Suprapubic skin (tissue), 3 donors: Measurements from ENCODE around the gene SH3PXD2B.

Experiments
- POLR2AphosphoS5 ChIP-seq, 3 donors: sonication (generic); formaldehyde crosslinking; IDR thresholded peaks; one replicate each; pipeline ENCODE4 v1.6.1; 2017; ENCODE audit warnings: antibody characterized with exemption in 3 of 3
- TF ChIP-seq, protein P1 (sequence below), 2 donors: fragments of 200-600 bp in 1 of 2; fragments of 450-650 bp in 1 of 2; sonication (generic) in 1 of 2; IDR thresholded peaks; one replicate each; pipeline ENCODE4 v1.5.1; 2016 to 2019; ENCODE audit warnings: antibody characterized with exemption in 2 of 2, mild to moderate bottlenecking in 1 of 2, moderate library complexity in 1 of 2

DNA sequence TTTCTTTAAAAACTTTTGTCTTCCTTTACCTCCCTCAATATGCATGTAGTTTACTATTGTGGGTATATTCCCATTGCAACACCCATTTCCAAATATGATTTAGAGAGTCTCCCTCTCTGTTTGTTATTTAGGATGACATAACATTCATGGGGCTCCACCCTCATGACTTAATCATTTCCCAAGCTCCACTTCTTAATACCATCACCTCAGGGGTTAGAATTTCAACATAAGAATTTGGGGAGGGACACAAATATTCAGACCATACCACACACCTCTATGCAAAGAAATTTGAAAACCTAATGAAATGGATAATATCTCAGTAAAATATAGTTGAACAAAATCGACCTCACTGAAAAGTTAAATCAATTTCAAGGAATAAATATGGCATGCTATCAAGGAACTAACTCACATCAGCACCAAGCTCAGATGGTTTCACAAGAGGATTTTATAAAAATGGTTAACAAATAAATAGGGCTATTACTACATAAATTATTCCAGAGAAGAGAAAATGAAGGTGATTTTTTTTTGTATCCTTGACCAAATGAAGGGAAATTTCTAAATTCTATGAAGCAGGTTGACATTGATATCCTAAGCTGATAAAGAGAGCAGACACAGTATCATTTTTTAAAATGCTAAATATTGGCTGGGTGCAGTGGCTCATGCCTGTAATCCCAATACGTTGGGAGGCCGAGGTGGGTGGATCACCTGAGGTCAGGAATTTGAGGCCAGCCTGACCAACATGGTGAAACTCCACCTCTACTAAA, 150.6 kb downstream of the SH3PXD2B start:
- TF ChIP-seq, protein P1, sequence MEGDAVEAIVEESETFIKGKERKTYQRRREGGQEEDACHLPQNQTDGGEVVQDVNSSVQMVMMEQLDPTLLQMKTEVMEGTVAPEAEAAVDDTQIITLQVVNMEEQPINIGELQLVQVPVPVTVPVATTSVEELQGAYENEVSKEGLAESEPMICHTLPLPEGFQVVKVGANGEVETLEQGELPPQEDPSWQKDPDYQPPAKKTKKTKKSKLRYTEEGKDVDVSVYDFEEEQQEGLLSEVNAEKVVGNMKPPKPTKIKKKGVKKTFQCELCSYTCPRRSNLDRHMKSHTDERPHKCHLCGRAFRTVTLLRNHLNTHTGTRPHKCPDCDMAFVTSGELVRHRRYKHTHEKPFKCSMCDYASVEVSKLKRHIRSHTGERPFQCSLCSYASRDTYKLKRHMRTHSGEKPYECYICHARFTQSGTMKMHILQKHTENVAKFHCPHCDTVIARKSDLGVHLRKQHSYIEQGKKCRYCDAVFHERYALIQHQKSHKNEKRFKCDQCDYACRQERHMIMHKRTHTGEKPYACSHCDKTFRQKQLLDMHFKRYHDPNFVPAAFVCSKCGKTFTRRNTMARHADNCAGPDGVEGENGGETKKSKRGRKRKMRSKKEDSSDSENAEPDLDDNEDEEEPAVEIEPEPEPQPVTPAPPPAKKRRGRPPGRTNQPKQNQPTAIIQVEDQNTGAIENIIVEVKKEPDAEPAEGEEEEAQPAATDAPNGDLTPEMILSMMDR (IDR thresholded peaks at IDR 0.05), result no peak
- no peak for TF ChIP-seq POLR2AphosphoS5 (IDR thresholded peaks at IDR 0.05)
